ENCODE results near the gene PRSS36.
"Not testable (repeated sequence)": the region's sequence is repeated elsewhere in the genome, so short reads cannot be mapped to it uniquely, and the experiment has no call there.

PRSS36 gene

DNA sequence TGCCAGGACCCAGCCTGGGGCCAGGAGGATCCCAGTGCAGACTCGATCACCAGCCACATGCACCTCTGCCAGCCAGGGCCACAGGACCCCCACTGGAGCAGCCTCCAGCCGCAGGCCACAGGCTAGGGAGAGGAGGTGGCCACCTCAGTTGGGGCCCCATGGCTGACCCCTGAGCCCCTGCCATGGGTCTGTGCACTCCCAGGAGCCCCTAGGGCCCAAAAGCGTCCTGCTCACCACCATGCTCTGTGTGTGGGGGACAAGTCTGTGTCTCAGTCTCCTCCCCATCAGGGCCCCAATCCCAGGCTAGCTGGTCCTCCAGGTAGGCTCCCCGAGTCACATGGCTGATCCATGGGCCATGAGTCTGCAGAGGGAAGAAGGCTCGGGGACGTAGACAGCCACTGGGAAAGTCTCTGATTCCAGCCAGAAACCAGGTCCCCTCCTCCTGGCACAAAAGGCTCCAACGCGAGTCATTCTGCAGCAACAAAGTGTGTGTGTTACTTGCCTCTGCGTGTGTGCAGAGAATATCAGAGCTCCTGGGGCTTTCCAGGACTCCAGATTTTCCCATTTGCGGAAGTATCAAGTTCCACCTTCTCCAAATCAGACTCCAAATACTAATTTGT lies 8.3 kb downstream of the PRSS36 start:
- DNase-seq (ENCODE audit: low read depth) = no peak

DNA sequence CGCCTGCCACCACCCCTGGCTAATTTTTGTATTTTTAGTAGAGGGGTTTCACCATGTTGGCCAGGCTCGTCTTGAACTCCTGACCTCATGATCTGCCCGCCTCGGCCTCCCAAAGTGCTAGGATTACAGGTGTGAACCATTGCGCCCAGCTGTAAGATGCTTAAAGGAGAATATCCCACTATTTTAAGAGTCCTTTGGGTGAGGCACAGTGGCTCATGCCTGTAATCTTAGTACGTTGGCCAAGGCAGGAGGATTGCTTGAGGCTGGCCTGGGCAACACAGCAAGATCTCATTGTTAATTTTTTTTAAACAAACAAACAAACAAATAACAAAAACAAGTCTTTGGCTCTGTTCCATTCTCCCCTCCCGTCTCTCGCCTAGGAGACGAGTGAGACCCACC lies 8.8 kb downstream of the PRSS36 start:
- not testable (repeated sequence) for DNase-seq (ENCODE audit: low read depth)

DNA sequence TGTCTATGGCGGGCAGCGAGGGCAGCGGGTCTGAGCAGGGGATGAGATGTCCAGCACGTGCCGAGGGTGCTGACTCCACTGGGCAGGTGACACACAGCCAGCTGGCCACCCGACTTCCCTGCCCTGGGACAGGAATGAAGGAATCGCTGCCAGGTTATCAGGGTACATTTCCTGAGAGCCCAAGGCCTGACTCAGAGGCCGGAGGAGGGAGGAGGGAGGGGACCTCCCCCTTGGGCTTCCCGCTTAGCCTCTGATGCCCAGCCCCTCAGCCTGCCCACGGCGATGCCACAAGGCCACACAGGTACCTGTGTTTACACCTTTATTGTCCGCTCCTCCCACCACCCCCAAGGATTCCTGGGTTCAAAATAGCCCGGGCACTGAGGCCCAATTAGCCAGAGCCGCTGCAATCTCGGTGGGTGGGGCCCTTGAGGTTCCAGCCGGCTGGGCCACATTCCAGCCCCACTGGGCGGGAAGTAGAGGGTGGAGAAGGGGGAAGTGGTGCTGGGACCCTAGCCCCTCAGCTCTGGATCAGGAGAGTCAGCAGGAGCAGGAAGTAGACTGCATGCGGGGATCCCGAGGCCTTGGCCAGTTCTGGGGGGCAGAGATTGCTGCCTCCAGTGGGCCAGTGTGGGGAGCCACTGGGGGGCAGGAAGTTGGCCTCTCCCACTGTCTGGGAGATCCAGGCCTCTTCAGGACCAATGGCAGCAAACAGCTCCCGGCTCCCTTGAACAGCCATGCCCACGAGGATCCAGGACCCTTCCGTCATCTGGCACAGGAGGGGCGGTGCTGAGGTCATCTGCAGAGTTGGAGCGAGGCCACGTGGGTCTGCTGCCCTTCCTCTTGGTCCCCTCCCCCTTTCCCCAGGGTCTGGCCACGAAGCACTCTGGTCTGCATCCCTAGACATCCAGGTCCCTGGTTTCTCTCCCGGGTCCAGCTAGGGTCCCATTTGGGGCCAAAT lies 11.0 kb downstream of the PRSS36 start:
- DNase-seq (ENCODE audit: low read depth) = no peak

DNA sequence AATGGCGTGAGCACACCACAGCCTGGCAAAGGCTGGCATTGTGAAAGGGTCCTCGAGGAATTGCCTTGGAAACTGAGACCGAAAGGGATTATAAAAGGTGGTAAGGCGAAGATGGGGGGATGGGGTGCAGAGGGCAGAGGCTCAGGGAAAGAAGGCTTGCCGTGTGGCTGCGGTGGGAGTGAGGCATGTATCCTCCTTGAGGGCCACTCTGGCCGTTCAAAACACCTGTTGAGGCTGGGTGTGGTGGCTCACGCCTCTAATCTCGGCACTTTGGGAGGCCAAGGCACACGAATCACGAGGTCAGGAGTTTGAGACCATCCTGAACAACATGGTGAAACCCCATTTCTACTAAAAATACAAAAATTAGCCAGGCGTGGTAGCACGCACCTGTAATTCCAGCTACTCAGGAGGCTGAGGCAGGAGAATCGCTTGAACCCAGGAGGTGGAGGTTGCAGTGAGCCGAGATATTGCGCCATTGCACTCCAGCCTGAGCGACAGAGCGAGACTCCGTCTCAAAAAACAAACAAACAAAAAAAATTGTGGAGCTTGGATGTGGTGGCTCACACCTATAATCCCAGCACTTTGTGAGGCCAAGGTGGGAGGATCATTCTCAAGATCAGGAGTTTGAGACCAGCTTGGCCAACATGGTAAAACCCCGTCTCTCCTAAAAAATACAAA lies 12.9 kb downstream of the PRSS36 start:
- not testable (repeated sequence) for DNase-seq (ENCODE audit: low read depth)

DNA sequence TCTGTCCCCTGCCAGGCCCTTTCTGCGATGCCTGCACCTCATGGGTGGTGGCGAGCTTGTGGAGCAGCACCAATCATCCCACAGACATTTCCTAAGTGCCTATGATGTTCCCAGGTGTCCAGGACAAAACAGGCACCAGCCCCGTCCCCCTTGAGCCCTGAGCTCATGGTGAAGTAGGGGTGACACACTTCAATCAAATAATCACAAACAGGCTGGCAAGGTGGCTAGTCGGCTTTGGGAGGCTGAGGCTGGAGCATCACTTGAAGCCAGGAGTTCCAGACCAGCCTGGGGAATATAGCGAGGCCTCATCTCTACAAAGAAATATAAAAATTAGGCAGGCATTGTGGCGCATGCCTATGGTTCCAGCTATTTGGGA lies 13.6 kb downstream of the PRSS36 start:
- no peak for DNase-seq (ENCODE audit: low read depth)

DNA sequence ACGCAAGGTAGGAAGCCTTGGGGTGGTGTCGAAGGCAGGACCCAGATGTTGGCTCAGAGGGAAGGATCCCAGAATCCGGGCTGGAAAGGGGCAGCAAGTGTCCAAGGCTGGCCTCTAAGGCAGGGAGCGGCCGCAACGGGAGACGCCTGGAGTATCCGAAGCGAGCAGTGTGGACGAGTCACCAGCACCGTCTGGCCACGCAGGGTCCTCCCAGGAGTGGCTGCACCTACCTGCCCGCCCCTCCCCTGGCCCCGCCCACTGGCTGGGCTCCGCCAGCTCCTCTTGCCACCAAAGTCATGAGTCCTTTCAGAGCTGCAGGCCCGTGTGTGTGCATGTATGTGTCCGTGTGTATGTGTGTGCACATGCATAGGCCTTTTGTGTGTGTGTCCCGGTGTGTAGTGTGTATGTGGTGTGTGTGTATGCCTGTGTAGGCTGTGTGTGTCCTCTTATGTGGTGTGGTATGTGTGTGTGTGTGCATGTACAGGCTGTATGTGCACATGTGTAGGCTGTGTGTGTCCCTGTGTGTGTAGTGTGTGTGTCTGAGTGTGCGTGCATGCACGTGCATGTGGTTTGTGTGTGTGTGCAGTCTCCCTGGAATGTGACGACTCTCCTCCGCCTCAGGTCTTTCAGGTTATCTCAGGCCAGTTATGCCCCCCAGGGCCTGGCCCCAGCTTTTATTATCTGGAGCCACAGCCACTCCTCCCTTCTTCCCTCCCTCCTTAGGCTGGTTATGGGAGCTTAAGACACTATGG lies 14.2 kb downstream of the PRSS36 start, which contains the start of gene PRSS8:
PRSS8 (minus strand) TSS at position 193 of the 752 bp plus-strand sequence. CDS start 229 bp downstream, outside the sequence.
- no peak for DNase-seq (ENCODE audit: low read depth)

DNA sequence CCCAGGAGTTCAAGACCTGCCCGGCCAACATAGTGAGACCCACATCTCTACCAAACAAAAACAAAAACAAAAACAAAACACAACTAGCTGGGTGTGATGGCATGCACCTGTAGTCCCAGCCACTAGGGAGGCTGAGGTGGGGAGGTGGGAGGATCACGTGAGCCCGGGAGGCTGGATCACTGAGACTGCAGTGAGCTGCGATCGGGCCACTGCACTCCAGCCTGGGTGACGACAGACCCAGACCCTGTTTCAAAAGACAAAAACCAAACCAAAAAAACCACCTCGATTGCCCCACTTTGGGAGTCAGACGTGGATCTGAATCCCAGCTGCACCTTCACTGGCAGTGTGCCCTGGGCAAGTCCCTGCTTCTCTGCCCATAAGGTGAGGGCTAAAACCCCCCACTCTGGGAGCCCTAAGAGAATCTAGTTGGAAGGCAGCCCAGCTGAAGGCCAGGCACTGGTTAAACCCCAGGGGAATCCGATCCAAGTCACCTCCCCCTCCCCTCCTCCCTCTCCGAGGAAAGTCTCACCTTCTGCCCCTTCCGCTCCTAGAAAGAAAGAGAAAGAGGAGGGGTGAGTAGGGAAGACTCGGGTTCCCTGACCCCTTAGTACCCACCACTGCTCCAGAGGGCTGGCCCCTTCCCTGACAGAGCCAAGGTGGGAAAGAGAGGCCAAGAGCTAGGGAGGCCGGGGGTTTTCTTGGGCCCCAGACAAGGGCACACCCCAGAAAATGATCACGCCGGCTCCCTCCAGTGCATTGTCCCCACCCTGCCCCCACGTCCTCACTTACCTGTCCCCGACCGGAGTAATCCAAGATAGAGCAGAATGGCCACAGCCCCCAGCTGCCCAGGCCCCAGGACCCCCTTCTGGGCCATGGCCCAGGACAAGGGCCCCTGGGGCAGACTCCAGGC lies 15.0 kb downstream of the PRSS36 start:
- no peak for DNase-seq (ENCODE audit: low read depth)

DNA sequence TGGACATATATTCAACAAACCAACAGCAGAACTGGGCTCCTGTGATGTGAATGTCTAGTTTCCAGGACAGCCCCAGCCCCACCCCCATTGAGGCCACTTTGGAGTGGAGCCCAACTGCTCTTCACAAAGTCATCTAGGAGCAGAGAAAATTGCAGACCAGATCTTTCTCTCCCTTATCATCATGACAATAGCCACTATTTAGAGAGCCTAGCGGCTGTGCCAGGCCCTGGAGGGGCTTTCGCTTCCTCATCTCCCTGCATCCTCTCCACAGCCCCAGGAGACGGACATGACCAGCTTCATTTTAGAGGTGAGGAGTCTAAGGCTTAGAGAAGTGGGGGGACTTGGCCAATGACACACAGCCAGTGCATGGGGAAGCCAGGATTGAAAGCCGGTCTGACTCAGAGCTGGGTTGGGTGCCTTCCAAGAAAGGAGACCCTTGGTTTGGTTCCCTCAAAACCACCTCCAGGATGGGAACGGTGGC lies 15.7 kb downstream of the PRSS36 start:
- DNase-seq (ENCODE audit: low read depth) = no peak

DNA sequence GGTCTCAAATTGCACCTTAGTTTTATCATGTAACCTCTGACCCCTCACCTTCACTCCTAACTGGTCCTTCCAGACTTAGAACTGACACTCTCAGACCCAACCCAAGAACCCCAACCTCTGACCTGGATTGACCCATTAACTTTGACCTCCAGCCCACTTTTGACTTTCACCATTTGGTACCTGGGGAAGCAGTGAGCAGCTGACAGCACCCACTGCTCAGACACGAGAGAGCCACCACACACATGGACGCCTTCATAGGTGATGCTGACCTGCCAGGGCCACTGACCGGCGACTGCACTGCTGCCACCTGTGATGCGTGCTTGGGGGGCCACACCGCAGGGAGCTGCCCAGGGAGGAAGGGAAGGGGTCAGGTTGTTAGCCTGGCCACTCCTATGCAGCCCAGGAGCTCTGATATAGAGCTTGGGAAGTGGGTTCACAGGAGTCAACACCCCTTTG lies 16.8 kb downstream of the PRSS36 start:
- DNase-seq (ENCODE audit: low read depth) = no peak

DNA sequence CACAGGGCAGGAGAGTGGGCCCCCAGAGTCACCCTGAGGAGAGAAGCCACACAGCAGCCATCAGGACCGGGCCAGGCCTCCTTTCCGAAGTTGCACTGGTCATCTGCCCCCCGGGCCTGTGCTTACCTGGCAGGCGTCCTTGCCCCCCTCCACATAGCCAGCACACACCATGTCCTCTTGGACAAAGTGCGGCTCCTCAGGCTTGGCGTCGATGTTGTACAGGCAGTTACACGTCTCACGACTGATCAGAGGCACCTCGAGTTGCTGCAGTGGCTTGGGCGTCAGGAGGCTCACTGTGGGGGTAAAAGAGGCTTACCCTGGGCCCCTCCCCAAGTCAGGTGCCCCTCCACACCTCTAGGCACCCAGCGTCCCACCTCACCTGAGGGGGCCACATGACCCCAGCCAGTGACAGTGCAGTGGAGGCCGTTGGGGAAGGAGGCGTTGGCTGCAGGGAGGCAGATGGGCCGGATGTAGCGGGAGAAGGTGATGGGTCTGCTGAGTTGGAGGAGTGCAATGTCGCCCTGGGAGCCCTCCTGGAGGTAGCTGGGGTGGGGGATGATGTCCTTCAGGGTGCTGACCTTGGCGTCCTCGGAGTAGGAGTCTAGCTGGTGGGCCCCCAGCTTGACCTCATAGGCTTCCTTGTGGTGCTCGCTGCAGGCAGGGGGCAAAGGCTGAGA lies 17.4 kb downstream of the PRSS36 start:
- DNase-seq (ENCODE audit: low read depth) = no peak

DNA sequence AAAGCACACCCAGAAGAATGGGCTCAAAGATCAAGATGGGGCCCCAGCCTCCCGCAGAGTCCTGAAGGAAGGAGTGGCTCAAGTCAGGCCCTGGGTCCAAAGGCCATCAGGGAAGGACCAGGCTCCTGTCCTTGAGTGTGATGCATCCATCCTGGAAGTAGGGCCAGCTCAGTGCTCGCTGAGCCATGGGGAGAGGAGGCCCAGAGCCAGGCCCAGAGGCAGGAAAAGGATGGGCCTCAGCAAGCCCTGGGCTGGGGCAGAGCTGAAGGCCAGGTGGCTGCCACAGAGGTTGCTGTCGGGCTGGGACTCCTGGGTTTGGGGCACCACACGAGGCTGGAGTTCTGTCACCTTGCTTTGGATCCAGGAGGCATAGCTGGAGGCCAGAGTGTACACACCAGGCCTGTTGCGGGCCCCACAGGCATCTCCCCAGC lies 18.0 kb downstream of the PRSS36 start:
- no peak for DNase-seq (ENCODE audit: low read depth)

DNA sequence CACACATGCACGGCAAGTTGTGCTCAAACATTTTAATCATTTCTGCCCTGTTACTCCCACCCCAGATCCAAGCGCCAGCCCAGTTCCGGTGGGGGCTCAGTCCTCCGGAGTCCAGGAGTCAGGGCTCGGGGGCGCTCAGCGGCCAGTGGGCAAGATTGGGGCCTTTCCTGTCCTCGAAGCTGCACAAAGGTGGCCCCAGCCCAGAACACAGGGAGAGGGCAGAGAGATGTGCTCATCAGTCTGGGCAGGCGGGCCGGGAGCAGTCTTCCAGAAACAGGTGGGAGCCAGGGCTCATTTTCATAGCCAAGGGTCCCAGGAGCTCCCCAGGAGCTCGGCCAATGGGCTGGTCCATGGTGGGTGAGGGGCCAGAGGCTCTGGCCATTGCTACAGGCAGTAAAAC lies 18.4 kb downstream of the PRSS36 start:
- DNase-seq (ENCODE audit: low read depth) = no peak

DNA sequence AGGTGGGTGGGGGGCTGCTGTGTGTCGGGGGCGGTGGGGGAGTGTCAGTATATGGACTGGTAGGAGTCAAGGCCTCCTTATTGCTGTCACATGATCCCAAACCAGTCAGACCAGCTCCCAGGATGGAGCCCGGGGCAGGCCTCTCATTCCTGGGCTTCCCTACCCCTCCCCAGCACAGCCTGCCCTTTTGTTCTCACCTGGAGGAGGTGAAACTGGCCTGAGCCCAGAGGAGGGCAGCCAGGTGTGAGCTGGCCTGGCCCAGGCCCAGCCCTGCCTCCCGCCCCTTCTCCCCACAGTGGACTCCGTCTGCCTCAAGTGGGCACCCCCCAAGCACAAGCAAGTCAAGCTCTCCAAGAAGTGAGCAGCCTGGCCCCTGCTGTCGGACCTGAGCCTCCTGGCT lies 19.0 kb downstream of the PRSS36 start:
- DNase-seq (ENCODE audit: low read depth) = no peak

DNA sequence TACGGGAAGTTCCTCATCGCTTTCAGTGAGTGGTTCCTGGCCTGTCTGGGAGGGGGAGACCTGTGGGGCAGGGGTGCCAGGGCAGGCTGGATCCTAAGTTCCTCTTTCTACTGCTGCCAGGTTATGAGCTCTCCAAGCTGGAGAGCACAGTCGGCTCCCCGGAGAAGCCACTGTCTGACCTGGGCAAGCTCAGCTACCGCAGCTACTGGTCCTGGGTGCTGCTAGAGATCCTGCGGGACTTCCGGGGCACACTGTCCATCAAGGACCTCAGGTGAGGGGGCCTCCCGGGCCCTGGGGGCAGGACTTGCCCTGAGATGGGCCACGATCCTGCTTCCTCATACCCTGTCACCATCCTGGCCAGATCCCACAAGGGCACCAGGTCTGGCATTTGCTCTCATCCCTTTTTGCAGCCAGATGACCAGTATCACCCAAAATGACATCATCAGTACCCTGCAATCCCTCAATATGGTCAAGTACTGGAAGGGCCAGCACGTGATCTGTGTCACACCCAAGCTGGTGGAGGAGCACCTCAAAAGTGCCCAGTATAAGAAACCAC lies 19.5 kb downstream of the PRSS36 start:
- DNase-seq (ENCODE audit: low read depth) = no peak

DNA sequence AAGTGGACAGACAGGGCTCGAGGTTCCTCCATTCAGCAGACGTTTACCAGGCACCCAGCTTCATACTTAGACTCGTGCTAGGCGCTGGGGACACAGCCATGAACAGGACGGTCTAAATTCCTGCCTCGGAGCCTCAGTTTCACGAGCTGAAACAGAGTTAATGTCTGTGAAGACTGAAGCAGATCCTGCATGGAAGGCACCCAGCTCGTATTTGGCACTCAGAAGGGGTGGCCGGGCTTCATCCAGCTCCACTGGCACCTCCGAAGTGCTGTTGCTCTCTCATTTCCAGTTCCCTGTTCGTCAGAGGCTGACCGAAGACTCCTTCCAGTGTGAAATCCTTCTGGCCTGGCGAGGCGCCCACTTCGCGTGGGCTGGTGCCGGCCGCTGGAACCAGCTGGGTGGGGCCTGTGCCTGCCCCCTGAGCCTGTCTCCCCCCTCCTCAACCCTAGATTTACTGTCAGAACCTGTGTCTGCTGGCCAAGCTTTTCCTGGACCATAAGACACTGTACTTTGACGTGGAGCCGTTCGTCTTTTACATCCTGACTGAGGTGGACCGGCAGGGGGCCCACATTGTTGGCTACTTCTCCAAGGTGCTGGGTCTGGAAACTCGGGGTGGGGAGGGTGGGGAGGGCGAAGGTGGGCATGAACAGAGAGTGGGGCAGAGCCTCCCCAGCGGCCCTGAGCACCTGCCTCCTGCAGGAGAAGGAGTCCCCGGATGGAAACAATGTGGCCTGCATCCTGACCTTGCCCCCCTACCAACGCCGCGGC lies 20.1 kb downstream of the PRSS36 start:
- no peak for DNase-seq (ENCODE audit: low read depth)

DNA sequence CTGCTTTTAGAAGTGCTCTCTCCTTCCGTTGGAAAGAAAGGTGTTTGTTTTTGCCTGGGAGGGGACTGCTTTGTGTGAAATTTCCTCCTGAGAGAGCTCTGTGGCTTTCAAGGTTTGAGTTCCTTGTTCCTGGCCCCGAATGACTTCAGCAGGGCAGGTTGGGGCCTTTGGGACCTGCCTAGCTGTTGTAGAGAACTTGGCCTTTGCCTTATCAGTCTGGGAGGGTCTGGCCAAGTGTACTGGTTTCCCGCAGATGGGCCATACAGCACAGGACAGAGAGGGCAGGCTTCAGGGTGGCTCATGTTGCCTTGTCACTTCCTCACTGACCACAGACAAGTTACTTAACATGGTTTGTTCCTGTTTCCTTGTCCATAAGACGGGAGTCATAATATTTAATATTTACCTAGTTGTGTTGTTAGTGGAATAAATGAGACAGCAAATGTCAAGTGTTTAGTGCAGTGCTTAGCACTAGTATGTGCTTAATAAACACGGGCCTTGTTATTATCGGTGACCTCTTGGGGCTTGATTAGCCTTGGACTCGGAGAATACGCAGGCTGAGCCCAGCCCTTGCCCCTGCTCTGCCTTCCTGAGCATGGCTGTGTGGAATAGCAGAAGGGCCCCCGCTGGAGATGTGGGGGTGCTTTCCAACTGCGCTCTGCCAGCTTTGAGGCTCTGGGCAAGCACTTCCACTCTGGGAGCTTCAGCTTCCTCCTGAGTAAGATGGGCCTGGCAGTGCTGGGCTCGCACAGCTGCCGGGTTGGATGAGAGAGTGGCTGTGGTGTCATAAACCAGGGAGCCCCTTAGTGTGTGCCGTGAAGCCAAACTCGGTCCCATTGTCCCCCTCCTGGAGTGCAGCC lies 20.9 kb downstream of the PRSS36 start:
- DNase-seq (ENCODE audit: low read depth) = no peak

DNA sequence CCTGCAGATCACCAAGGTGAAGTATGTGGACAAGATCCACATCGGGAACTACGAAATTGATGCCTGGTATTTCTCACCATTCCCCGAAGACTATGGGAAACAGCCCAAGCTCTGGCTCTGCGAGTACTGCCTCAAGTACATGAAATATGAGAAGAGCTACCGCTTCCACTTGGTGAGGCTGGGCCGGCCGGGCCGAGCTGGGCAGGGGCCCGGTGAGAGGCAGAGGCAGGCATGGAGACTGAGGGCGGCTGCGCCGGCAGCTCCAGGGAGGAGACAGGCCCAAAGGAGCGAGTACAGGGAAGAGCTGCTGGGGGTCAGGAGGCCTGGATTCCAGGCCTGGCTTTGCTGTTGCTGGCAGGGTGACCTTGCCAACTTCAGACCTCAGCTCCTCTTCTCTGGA lies 22.7 kb downstream of the PRSS36 start:
- no peak for DNase-seq (ENCODE audit: low read depth)

DNA sequence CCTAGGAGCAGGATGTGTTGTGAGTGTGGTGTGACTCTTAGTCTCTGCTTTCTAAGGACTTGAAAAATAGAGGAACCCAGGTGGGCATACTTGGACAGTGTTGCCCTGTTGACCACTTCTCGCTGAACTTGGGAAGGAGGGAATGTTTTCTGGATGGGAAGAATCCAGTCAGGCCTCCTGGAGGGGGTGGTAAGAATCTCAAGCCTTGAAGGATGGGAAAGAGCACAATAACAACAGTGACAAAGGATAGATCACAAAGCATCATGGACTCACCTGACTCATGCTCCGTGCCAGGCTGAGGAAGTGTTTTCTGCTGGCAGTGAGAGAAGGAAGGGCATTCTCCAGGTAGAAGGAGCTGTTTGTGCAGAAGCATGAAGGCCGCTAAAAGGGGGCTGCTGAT lies 24.0 kb downstream of the PRSS36 start:
- no peak for DNase-seq (ENCODE audit: low read depth)

Measured in activated T-cell treated with anti-CD3 and anti-CD28 coated beads for 24 hours (primary cell).